Measurements from ENCODE around the gene JAG2. TPM values are rescaled to one million over a fixed set of nuclear protein-coding genes. Genes with fewer than 3 reads are reported as not detected.
A peak's percentile ranks its signal among the peaks of the same experiment; 100 is the strongest.

Gene JAG2
- total RNA-seq, 4 donors from 2014 or later: 47.4 to 75.4 (median 67.2) TPM

DNA sequence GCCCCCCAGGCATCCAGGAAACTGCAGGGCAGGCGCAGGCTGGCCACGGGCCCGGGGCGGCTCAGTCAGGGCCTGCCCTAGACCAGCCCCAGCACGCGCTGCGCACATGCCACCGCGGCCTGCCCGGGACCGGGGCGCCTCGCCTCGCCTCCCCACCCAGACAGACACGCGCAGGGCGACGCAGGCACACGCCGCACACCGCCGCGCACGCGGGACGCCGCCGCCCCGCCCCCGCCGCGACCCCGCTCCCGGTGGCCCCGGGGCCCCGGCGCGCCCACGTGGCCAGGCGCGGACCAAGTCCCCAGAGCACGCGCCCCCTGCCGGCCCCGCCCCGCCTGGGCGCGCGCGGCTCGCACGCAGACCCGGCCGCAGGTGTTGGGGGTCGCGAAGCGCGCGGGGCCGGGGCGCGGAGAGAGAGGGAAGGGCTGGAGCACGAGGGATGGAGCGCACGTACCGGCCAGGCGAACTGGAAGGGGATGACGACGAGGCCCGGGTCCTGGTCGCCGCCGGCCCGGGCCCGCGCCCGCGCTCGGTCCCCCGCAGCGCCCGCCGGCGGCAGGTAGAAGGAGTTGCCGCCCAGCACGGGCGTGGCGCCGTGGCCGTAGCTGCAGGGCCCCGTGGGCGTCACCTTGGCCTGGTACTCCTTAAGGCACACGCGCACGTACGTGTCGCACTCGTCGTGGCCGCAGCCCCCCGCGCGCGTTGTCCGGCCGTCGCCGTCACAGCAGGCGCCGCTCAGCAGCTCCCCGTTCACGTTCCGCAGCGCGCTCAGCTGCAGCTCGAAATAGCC is 1.1 kb downstream of the JAG2 start:
- TF ChIP-seq CTCF (IDR thresholded peaks at IDR 0.05): peak in 1 of 2 donors; percentile 24
- TF ChIP-seq EP300 (IDR thresholded peaks at IDR 0.05): no peak
- peak in 1 of 3 donors; percentile 29 for TF ChIP-seq POLR2AphosphoS5 (IDR thresholded peaks at IDR 0.05)
- no peak for TF ChIP-seq POLR2A (IDR thresholded peaks at IDR 0.05)
- peaks cover 54% of the 10 kb centered on the region for H3K4me1 ChIP-seq
- no peak for DNase-seq (ENCODE audit: low spot score in 2 of 2)
- H3K9me3 ChIP-seq: no peaks in the 10 kb centered on the region
- H3K27ac ChIP-seq: peak overlapping the region; percentile 76
- H3K4me3 ChIP-seq: peak overlapping the region; percentile 55
- 3% methylated on average over 16 of the region's 116 CpGs for WGBS
- H3K27me3 ChIP-seq: peaks cover 54% of the 10 kb centered on the region
- H3K36me3 ChIP-seq: no peaks in the 10 kb centered on the region

DNA sequence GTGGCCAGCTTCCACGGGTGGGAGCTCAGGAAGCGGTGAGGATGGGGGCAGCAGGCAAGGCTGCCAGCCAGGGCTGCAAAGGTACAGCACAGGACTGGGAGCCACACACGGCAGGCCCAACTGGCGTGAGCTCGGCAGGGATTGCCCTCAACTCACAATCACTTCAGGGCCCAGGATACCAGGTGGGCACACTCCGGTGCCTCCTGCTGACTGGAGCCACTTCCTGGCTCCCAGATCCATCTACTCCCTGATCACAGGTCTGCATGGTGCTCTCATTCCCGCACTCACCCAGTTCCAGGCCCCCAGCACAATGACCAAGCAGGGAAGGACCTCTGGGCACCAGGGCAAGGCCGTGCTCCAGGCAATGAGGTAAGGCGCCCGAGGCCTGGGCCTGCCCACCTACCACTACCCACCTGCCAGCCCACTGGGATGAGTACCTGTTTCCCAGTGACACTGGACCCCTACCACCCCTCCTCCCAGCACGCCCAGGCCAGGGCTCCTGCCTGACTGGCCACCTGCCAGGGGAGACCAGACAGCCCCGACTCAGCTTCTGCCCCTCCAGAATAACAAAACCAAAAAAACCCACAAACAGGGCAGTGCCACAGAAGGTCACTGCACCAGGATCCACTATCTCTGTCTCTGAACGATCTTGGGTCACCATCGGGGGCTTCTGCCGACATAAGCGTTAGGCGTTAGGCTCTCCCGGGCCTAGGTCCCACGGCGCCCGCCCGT is 1.8 kb downstream of the JAG2 start:
- Histone ChIP-seq H3K9me3 (no peaks in the 10 kb centered on the region), H3K4me1 (peaks cover 54% of the 10 kb centered on the region), H3K27me3 (peaks cover 49% of the 10 kb centered on the region), H3K36me3 (no peaks in the 10 kb centered on the region), H3K4me3 (peak overlapping the region; percentile 55), H3K27ac (peak overlapping the region; percentile 30)
- WGBS: 20% methylated on average over 13 of the region's 22 CpGs
- no peak for DNase-seq (ENCODE audit: low spot score in 2 of 2)
- no peak for TF ChIP-seq EP300 (IDR thresholded peaks at IDR 0.05)
- TF ChIP-seq POLR2AphosphoS5 (IDR thresholded peaks at IDR 0.05): no peak
- TF ChIP-seq POLR2A (IDR thresholded peaks at IDR 0.05): no peak
- TF ChIP-seq CTCF (IDR thresholded peaks at IDR 0.05): no peak

GRCh38 chr14:105165761-105166485 is 2.7 kb downstream of the JAG2 start:
- peak overlapping the region; percentile 55 for H3K4me3 ChIP-seq
- TF ChIP-seq POLR2A (IDR thresholded peaks at IDR 0.05) (no peak), CTCF (IDR thresholded peaks at IDR 0.05) (no peak), POLR2AphosphoS5 (IDR thresholded peaks at IDR 0.05) (no peak), EP300 (IDR thresholded peaks at IDR 0.05) (no peak)
- H3K36me3 ChIP-seq: no peaks in the 10 kb centered on the region
- WGBS: 51% methylated on average over 12 of the region's 32 CpGs
- DNase-seq (ENCODE audit: low spot score in 2 of 2): no peak
- H3K9me3 ChIP-seq: no peaks in the 10 kb centered on the region
- peaks cover 41% of the 10 kb centered on the region for H3K27me3 ChIP-seq
- no peak overlapping the region for H3K27ac ChIP-seq
- H3K4me1 ChIP-seq: peaks cover 57% of the 10 kb centered on the region

GRCh38 chr14:105165134-105165704 is 3.4 kb downstream of the JAG2 start:
- H3K4me1 ChIP-seq: peaks cover 53% of the 10 kb centered on the region
- DNase-seq (ENCODE audit: low spot score in 2 of 2): no peak
- no peak for TF ChIP-seq POLR2AphosphoS5 (IDR thresholded peaks at IDR 0.05)
- TF ChIP-seq CTCF (IDR thresholded peaks at IDR 0.05): no peak
- TF ChIP-seq EP300 (IDR thresholded peaks at IDR 0.05): no peak
- TF ChIP-seq POLR2A (IDR thresholded peaks at IDR 0.05): no peak
- no peaks in the 10 kb centered on the region for H3K9me3 ChIP-seq
- 73% methylated on average over 4 of the region's 10 CpGs for WGBS
- H3K36me3 ChIP-seq: no peaks in the 10 kb centered on the region
- H3K27ac ChIP-seq: no peak overlapping the region
- peak overlapping the region; percentile 55 for H3K4me3 ChIP-seq
- H3K27me3 ChIP-seq: peaks cover 34% of the 10 kb centered on the region

Measured in suprapubic skin (tissue), 4 donors.